Thyroid gland (tissue), 4 donors: Measurements from ENCODE around the gene FABP7. TPM values are rescaled to one million over a fixed set of nuclear protein-coding genes. Genes with fewer than 3 reads are reported as not detected.

Experiments
- DNase-seq, 2 donors: peaks; one replicate each; pipeline ENCODE4 v3.0.0-alpha.2; 2019
- H3K27ac ChIP-seq, 3 donors: fragments of 200-600 bp; sonication (generic); 1 replicate in 2 of 3; 2 replicates in 1 of 3; pipeline ENCODE4 v1.5.1; 2016 to 2019; ENCODE audit warnings: mild to moderate bottlenecking in 1 of 3, moderate library complexity in 1 of 3
- H3K27me3 ChIP-seq: fragments of 200-600 bp; sonication (generic); one replicate; pipeline ENCODE4 v1.5.1; 2019
- H3K36me3 ChIP-seq, 2 donors: fragments of 200-600 bp; sonication (generic); one replicate each; pipeline ENCODE4 v1.5.1; 2016 to 2019
- H3K4me1 ChIP-seq, 2 donors: fragments of 200-600 bp; sonication (generic); one replicate each; pipeline ENCODE4 v1.5.1; 2017 to 2019
- H3K4me3 ChIP-seq, 3 donors: fragments of 200-600 bp; sonication (generic); replicated peaks in 1 of 3; 1 replicate in 2 of 3; 2 replicates in 1 of 3; pipeline ENCODE4 v1.5.1; 2016; ENCODE audit warnings: mild to moderate bottlenecking in 1 of 3
- H3K9me3 ChIP-seq: fragments of 200-600 bp; sonication (generic); one replicate; pipeline ENCODE4 v1.5.1; 2017
- POLR2A ChIP-seq, 2 donors: fragments of 450-650 bp; IDR thresholded peaks; one replicate each; pipeline ENCODE4 v1.6.1; 2017; ENCODE audit warnings: antibody characterized with exemption in 2 of 2, mild to moderate bottlenecking in 2 of 2, moderate library complexity in 1 of 2
- WGBS, 2 donors: methylation state at CpG; one replicate each; pipeline ENCODE4 v1.1.5; 2017; 5-methylcytosine and 5-hydroxymethylcytosine counted together
- intact Hi-C: fragments of 100-400 bp; cut with DNase I; formaldehyde crosslinking; loops from one replicate; pipeline ENCODE4 v1.15.1; 2023
- total RNA-seq, 4 donors: library from RNA; depleted of rRNA; stranded (reverse); fragments of >200 nt; gene quantifications; one replicate each; pipeline ENCODE4 v1.2.3, GENCODE V29; 2016
- TF ChIP-seq, protein P1 (sequence below), 6 experiments: fragments of 200-600 bp in 3 of 6; fragments of 450-650 bp in 3 of 6; sonication (generic) in 3 of 6; IDR thresholded peaks; one replicate each; pipeline ENCODE4 v1.5.1; 2016 to 2019; ENCODE audit warnings: antibody characterized with exemption in 6 of 6, mild to moderate bottlenecking in 2 of 6, inconsistent platforms in 1 of 6, moderate library complexity in 1 of 6

FABP7 gene
- total RNA-seq, 4 donors from 2014 or later = not detected

DNA sequence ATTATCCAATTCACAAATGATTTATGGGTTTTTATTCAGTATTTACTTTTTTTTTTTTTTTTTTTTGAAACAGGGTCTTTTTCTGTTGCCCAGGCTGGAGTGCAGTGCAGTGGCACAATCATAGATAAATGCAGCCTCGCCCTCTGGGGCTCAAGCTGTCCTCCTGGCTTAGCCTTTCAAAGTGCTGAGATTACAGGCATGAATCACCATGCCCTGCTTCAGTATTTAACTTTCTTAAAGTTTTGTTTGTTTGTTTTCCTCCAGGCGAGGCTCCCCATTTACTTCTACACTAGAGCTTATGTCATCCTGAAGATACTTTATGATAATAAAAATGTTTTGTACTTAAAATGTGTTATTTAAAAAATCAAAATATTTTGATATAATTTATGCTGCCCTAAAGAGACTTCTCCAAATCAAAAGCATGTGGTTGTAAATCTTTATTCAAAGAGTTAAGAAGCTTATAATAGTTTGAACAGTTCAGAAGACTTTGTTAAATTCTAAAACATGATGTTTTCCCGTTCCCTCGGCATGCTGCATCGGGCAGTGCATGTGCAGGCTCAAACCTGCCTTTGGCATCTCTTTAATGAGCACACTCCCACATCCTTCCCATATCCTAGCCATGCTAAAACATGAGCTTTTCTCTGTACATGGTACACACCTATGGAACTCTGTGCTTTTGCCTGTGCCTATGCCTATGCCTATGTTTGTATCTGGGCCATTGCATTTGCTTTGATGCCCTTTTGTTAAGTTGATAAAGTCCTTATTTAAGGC lies 20.6 kb downstream of the FABP7 start:
- Histone ChIP-seq H3K27me3 (no peaks in the 10 kb centered on the region), H3K36me3 (no peaks in the 10 kb centered on the region), H3K9me3 (no peaks in the 10 kb centered on the region), H3K4me1 (no peaks in the 10 kb centered on the region), H3K4me3 (no peak overlapping the region), H3K27ac (no peak overlapping the region)
- no peak for DNase-seq
- WGBS, 2 donors = 96 to 98% methylated on average over 5 of the region's 5 CpGs
- intact Hi-C loops = no loop called here
- no peak for TF ChIP-seq POLR2A (IDR thresholded peaks at IDR 0.05)
- TF ChIP-seq, protein P1, sequence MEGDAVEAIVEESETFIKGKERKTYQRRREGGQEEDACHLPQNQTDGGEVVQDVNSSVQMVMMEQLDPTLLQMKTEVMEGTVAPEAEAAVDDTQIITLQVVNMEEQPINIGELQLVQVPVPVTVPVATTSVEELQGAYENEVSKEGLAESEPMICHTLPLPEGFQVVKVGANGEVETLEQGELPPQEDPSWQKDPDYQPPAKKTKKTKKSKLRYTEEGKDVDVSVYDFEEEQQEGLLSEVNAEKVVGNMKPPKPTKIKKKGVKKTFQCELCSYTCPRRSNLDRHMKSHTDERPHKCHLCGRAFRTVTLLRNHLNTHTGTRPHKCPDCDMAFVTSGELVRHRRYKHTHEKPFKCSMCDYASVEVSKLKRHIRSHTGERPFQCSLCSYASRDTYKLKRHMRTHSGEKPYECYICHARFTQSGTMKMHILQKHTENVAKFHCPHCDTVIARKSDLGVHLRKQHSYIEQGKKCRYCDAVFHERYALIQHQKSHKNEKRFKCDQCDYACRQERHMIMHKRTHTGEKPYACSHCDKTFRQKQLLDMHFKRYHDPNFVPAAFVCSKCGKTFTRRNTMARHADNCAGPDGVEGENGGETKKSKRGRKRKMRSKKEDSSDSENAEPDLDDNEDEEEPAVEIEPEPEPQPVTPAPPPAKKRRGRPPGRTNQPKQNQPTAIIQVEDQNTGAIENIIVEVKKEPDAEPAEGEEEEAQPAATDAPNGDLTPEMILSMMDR (IDR thresholded peaks at IDR 0.05) = no peak

DNA sequence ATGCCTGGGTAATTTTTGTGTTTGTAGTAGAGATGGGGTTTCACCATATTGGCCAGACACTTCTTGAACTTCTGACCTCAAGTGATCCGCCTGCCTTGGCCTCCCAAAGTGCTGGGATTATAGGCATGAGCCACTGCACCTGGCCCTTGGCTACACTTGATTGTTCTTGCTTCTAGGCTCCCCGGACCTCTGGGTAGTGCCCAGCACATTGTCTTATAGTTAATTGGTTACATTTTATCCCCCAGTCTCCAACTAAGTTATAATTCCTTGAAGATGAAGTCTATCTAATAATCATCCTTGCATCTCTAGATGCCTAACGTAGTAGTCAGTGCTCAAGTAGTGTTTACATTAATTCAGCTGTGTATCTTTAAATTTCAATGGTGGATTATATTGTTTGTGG lies 21.4 kb downstream of the FABP7 start:
- intact Hi-C loops = no loop called here
- 67 to 92% methylated on average over 3 of the region's 3 CpGs for WGBS, 2 donors

DNA sequence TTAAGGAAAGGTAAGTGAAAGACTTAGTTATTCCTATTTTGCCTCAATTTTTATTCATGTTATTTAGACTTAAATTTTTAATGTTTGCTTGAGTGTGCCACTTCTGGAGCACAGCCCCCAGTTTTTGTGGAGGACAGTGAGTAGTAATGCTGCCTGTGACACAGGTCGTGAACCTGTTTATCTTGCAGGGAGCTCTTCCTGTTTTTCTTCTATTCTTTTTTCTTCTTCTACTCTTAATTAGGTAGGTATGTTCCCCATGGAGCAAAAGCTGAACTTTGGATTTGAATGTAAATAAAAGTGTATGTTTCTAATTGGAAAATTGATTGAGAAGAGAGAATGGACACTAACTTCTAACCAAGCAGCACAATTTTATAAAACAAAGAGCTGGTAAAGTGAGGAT lies 21.9 kb downstream of the FABP7 start:
- Histone ChIP-seq H3K9me3 (no peaks in the 10 kb centered on the region), H3K27me3 (no peaks in the 10 kb centered on the region), H3K4me1 (no peaks in the 10 kb centered on the region), H3K36me3 (no peaks in the 10 kb centered on the region), H3K4me3 (no peak overlapping the region), H3K27ac (no peak overlapping the region)
- TF ChIP-seq, protein P1 (IDR thresholded peaks at IDR 0.05) = no peak
- TF ChIP-seq POLR2A (IDR thresholded peaks at IDR 0.05) = no peak
- WGBS, 2 donors = 81 to 87% methylated on average over 1 of the region's 1 CpG
- DNase-seq = no peak
- intact Hi-C loops = no loop called here

More for the DNA sequence above, 21.4 kb downstream of the FABP7 start:
- no peak overlapping the region for H3K27ac ChIP-seq
- no peaks in the 10 kb centered on the region for H3K4me1 ChIP-seq
- no peak overlapping the region for H3K4me3 ChIP-seq
- DNase-seq = no peak
- H3K27me3 ChIP-seq = no peaks in the 10 kb centered on the region
- no peaks in the 10 kb centered on the region for H3K36me3 ChIP-seq
- no peaks in the 10 kb centered on the region for H3K9me3 ChIP-seq
- TF ChIP-seq POLR2A (IDR thresholded peaks at IDR 0.05) = no peak
- TF ChIP-seq, protein P1 (IDR thresholded peaks at IDR 0.05) = no peak

DNA sequence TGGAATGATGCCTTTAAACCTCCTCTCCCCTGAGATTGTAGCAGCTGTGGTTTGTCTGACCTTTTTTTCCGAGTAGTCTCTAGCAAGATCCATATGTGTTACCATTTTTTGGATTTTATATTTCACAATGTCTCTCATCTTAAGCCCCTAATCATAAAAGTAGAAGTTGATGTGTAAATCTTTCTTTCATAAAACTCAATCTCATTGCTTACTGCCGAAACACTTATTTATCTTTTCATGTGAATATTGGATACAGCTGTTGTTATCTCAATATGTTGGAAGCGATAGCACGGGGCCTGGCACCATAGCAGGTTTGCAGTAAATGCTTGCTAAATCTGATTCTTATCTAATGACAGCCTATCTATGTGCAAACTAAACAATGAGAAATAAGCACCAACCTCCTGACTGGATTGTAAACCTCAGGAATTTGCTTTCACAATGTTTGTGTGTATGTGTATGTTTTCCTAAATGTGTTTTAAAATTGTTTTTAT lies 23.7 kb downstream of the FABP7 start:
- TF ChIP-seq, protein P1 (IDR thresholded peaks at IDR 0.05) = no peak
- no peak for TF ChIP-seq POLR2A (IDR thresholded peaks at IDR 0.05)
- Histone ChIP-seq H3K4me3 (no peak overlapping the region), H3K9me3 (no peaks in the 10 kb centered on the region), H3K27me3 (no peaks in the 10 kb centered on the region), H3K4me1 (no peaks in the 10 kb centered on the region), H3K27ac (no peak overlapping the region), H3K36me3 (no peaks in the 10 kb centered on the region)
- intact Hi-C loops = no loop called here
- no peak for DNase-seq
- WGBS, 2 donors = 20% methylated on average over 4 of the region's 4 CpGs

DNA sequence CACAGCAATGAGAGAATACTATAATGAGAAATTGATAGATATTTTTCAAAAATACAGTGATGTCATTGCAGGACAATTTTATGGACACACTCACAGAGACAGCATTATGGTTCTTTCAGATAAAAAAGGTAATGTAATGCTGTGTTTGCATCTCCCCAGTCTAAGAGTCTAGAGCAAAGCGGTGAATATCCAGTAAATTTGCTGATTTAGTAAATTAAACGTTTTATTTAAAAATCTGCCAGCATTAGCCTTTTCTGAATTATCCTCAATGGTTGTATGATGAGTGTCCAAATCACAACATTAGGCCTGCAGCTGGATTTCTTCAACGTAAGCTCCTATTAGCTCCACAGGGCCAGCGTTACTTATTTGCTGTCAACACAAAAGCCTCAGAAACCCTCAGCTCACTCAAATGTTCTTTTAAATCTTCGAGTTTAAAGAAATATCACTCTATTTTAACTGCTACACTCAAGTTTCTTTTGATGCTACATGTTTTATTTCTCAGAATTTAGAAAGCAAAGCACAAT lies 25.5 kb downstream of the FABP7 start:
- H3K36me3 ChIP-seq = no peaks in the 10 kb centered on the region
- intact Hi-C loops = no loop called here
- no peak for DNase-seq
- 75 to 80% methylated on average over 5 of the region's 5 CpGs for WGBS, 2 donors
- H3K4me1 ChIP-seq = no peaks in the 10 kb centered on the region
- TF ChIP-seq, protein P1 (IDR thresholded peaks at IDR 0.05) = no peak
- TF ChIP-seq POLR2A (IDR thresholded peaks at IDR 0.05) = no peak
- no peaks in the 10 kb centered on the region for H3K9me3 ChIP-seq
- no peaks in the 10 kb centered on the region for H3K27me3 ChIP-seq
- H3K27ac ChIP-seq = no peak overlapping the region
- no peak overlapping the region for H3K4me3 ChIP-seq
